HEK293 (cell line): Measurements from ENCODE around the gene DNAH12.

Experiments used
- CTCF ChIA-PET: fragments of 350-600 bp; formaldehyde crosslinking; extraction: SDS; loops from one replicate; lab custom pipeline; 2021; ENCODE audit warnings: antibody characterized with exemption; lab: Yijun Ruan, JAX
- POLR2A ChIA-PET: fragments of 300-600 bp; formaldehyde crosslinking; extraction: SDS; loops from one replicate; lab custom pipeline; 2020; ENCODE audit warnings: antibody characterized with exemption, inconsistent platforms; lab: Yijun Ruan, JAX
- H3K27ac ChIP-seq: fragments of 200-500 bp; sonication (Bioruptor generic); 2 replicates; pipeline ENCODE4 v1.5.1; 2014; ENCODE audit warnings: low read depth, low read length, control low read depth, inconsistent platforms; ENCODE audit errors: extremely low read depth
- H3K36me3 ChIP-seq, 2 experiments: fragments of 200-500 bp in 1 of 2; sonication (Bioruptor generic) in 1 of 2; 1 replicate in 1 of 2; 2 replicates in 1 of 2; pipeline ENCODE4 v1.5.1; 2014 to 2017; ENCODE audit warnings: inconsistent platforms in 2 of 2, low read length in 2 of 2; ENCODE audit not compliant: control insufficient read depth in 2 of 2, insufficient read depth in 1 of 2
- H3K4me1 ChIP-seq: fragments of 200-500 bp; sonication (Bioruptor generic); 2 replicates; pipeline ENCODE4 v1.5.1; 2014; ENCODE audit warnings: mild to moderate bottlenecking, low read length, inconsistent platforms; ENCODE audit not compliant: control insufficient read depth, insufficient read depth
- H3K4me3 ChIP-seq: 2 replicates; pipeline ENCODE4 v1.5.1; 2011; ENCODE audit warnings: low read depth, mild to moderate bottlenecking, control low read depth, low read length, moderate library complexity
- H3K9me3 ChIP-seq: fragments of 200-500 bp; sonication (Bioruptor generic); 2 replicates; pipeline ENCODE4 v1.5.1; 2014; ENCODE audit warnings: low read depth, low read length, inconsistent platforms; ENCODE audit not compliant: control insufficient read depth, insufficient read depth
- EGR2 ChIP-seq: fragments of 450-650 bp; formaldehyde crosslinking; IDR thresholded peaks from 2 replicates; pipeline ENCODE4 v1.5.1; 2016; ENCODE audit warnings: low read depth, missing biosample characterization, missing genetic modification characterization
- GLI4 ChIP-seq: fragments of 450-650 bp; formaldehyde crosslinking; IDR thresholded peaks from 2 replicates; pipeline ENCODE4 v1.5.1; 2016; ENCODE audit warnings: missing biosample characterization, missing genetic modification characterization
- HOXA7 ChIP-seq: sonication (generic); formaldehyde crosslinking; IDR thresholded peaks from 2 replicates; pipeline ENCODE4 v1.8.1; 2022; ENCODE audit warnings: missing genetic modification reagents, borderline replicate concordance
- HOXD13 ChIP-seq: sonication (generic); formaldehyde crosslinking; IDR thresholded peaks from 2 replicates; pipeline ENCODE4 v1.8.0; 2022; ENCODE audit warnings: missing genetic modification reagents, borderline replicate concordance
- PRDM1 ChIP-seq: fragments of 450-650 bp; formaldehyde crosslinking; IDR thresholded peaks from 2 replicates; pipeline ENCODE4; 2016; ENCODE audit warnings: missing biosample characterization, missing genetic modification characterization
- SETDB1 ChIP-seq: IDR thresholded peaks from one replicate; pipeline ENCODE4 v1.6.1; 2017; ENCODE audit warnings: mild to moderate bottlenecking, low read length, moderate library complexity, mixed read lengths; ENCODE audit not compliant: insufficient read length
- ZFP41 ChIP-seq: fragments of 450-650 bp; formaldehyde crosslinking; IDR thresholded peaks from 2 replicates; pipeline ENCODE4 v1.5.1; 2016; ENCODE audit warnings: missing biosample characterization, missing genetic modification characterization, borderline replicate concordance
- ZFP69B ChIP-seq: fragments of 450-650 bp; formaldehyde crosslinking; IDR thresholded peaks from 2 replicates; pipeline ENCODE4 v1.5.1; 2016; ENCODE audit warnings: missing biosample characterization, missing genetic modification characterization
- ZNF350 ChIP-seq: fragments of 450-650 bp; formaldehyde crosslinking; IDR thresholded peaks from 2 replicates; pipeline ENCODE4 v1.5.0; 2017; ENCODE audit warnings: missing biosample characterization, mild to moderate bottlenecking, missing genetic modification characterization
- ZNF354C ChIP-seq: fragments of 450-650 bp; formaldehyde crosslinking; IDR thresholded peaks from 2 replicates; pipeline ENCODE4 v1.5.1; 2016; ENCODE audit warnings: missing biosample characterization, missing genetic modification characterization, low read depth, borderline replicate concordance
- ZNF394 ChIP-seq: fragments of 450-650 bp; formaldehyde crosslinking; IDR thresholded peaks from 2 replicates; pipeline ENCODE4 v1.5.1; 2016; ENCODE audit warnings: missing biosample characterization, missing genetic modification characterization, mild to moderate bottlenecking, moderate library complexity, borderline replicate concordance
- ZNF560 ChIP-seq: fragments of 450-650 bp; formaldehyde crosslinking; IDR thresholded peaks from 2 replicates; pipeline ENCODE4 v1.5.1; 2017; ENCODE audit warnings: missing biosample characterization, missing genetic modification characterization, borderline replicate concordance
- ZNF596 ChIP-seq: fragments of 450-650 bp; IDR thresholded peaks from 2 replicates; pipeline ENCODE4 v1.5.0; 2018; ENCODE audit warnings: missing biosample characterization, mild to moderate bottlenecking, missing genetic modification characterization, moderate library complexity
- ZNF654 ChIP-seq: fragments of 450-650 bp; formaldehyde crosslinking; IDR thresholded peaks from 2 replicates; pipeline ENCODE4 v1.5.1; 2016; ENCODE audit warnings: low read depth, missing biosample characterization, missing genetic modification characterization
- ZNF664 ChIP-seq: fragments of 450-650 bp; formaldehyde crosslinking; IDR thresholded peaks from 2 replicates; pipeline ENCODE4 v1.5.1; 2016; ENCODE audit warnings: missing biosample characterization, missing genetic modification characterization
- ZNF707 ChIP-seq: fragments of 450-650 bp; formaldehyde crosslinking; IDR thresholded peaks from 2 replicates; pipeline ENCODE4 v1.5.1; 2016; ENCODE audit warnings: missing biosample characterization, missing genetic modification characterization
- ZNF768 ChIP-seq: fragments of 450-650 bp; formaldehyde crosslinking; IDR thresholded peaks from 2 replicates; pipeline ENCODE4 v1.5.1; 2018; ENCODE audit warnings: missing biosample characterization, mild to moderate bottlenecking, missing genetic modification characterization
- ZNF791 ChIP-seq: fragments of 450-650 bp; formaldehyde crosslinking; IDR thresholded peaks from 2 replicates; pipeline ENCODE4 v1.5.1; 2016; ENCODE audit warnings: missing biosample characterization, missing genetic modification characterization
- TF ChIP-seq, protein P1 (sequence below): fragments of 450-650 bp; formaldehyde crosslinking; IDR thresholded peaks from 2 replicates; pipeline ENCODE4 v1.5.1; 2016; ENCODE audit warnings: missing biosample characterization, missing genetic modification characterization
- TF ChIP-seq, protein P2 (sequence below): fragments of 450-650 bp; formaldehyde crosslinking; IDR thresholded peaks from 2 replicates; pipeline ENCODE4 v1.5.1; 2016; ENCODE audit warnings: missing biosample characterization, missing genetic modification characterization, borderline replicate concordance
- TF ChIP-seq, protein P3 (sequence below): fragments of 450-650 bp; formaldehyde crosslinking; IDR thresholded peaks from 2 replicates; pipeline ENCODE4 v1.5.1; 2016; ENCODE audit warnings: missing biosample characterization, missing genetic modification characterization
- TF ChIP-seq, protein P4 (sequence below): fragments of 450-650 bp; formaldehyde crosslinking; IDR thresholded peaks from 2 replicates; pipeline ENCODE4 v1.5.1; 2016; ENCODE audit warnings: missing biosample characterization, missing genetic modification characterization, low read depth
- TF ChIP-seq, protein P5 (sequence below): fragments of 450-650 bp; formaldehyde crosslinking; IDR thresholded peaks from 2 replicates; pipeline ENCODE4 v1.5.1; 2016; ENCODE audit warnings: missing biosample characterization, missing genetic modification characterization
- TF ChIP-seq, protein P6 (sequence below): fragments of 450-650 bp; formaldehyde crosslinking; IDR thresholded peaks from 2 replicates; pipeline ENCODE4 v1.5.1; 2016; ENCODE audit warnings: missing biosample characterization, missing genetic modification characterization

The DNAH12 gene

DNA sequence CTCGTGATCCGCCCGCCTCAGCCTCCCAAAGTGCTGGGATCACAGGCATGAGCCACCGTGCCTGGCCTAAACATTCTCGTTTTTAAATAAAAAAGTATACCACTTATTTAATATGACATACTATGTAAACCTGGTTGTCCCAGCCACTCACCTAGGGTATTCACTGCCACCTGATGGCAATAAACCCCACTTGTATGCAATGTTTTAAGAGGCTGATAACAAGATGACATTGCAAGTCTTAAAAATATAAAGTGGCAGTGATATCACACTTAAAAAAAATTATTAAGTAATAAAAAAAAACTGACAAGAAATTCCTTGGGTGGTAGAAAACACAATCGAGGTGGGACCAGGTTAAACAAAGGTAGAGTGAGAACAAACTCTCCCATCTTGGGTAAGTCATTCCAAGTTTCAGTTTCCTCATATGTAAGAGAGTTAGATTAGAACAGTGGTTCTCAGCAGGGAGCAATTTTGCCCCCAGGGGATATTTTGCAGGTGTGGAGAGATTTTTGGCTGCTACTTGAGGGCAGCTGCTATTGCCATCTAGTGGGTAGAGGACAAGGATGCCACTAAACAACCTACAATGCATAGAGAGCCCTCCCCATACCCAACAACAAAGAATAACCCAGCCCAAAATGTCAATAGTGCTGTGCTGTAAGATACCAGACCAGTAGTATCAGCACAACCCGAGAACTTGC, 38.5 kb upstream of the DNAH12 start:
- Histone ChIP-seq H3K9me3 (no peaks in the 10 kb centered on the region), H3K4me3 (no peak overlapping the region), H3K27ac (no peak overlapping the region), H3K36me3 (peaks cover 4 to 48% of the 10 kb centered on the region in 2 experiments; a peak in 2 of 3 replicates), H3K4me1 (0 out of 2 replicates have a peak, but pooled peaks cover 3% of the 10 kb centered on the region)
- POLR2A ChIA-PET: no interaction called here
- CTCF ChIA-PET: interaction anchor here (1.4 kb wide), 1 partner anchor 10 kb away, joined by 3 read pairs; no protein-coding TSS in a partner anchor
- TF ChIP-seq SETDB1: no peak
- TF ChIP-seq ZNF791 (tag by site-specific recombination): no peak
- TF ChIP-seq ZNF654 (tag by site-specific recombination): peak; percentile 43
- TF ChIP-seq ZNF350: no peak
- no peak for TF ChIP-seq HOXD13 (CRISPR knock-in tag)
- TF ChIP-seq ZNF768: no peak
- TF ChIP-seq, protein P1, sequence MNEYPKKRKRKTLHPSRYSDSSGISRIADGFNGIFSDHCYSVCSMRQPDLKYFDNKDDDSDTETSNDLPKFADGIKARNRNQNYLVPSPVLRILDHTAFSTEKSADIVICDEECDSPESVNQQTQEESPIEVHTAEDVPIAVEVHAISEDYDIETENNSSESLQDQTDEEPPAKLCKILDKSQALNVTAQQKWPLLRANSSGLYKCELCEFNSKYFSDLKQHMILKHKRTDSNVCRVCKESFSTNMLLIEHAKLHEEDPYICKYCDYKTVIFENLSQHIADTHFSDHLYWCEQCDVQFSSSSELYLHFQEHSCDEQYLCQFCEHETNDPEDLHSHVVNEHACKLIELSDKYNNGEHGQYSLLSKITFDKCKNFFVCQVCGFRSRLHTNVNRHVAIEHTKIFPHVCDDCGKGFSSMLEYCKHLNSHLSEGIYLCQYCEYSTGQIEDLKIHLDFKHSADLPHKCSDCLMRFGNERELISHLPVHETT (tag by site-specific recombination): no peak
- no peak for TF ChIP-seq ZNF707
- TF ChIP-seq EGR2: no peak
- TF ChIP-seq, protein P2, sequence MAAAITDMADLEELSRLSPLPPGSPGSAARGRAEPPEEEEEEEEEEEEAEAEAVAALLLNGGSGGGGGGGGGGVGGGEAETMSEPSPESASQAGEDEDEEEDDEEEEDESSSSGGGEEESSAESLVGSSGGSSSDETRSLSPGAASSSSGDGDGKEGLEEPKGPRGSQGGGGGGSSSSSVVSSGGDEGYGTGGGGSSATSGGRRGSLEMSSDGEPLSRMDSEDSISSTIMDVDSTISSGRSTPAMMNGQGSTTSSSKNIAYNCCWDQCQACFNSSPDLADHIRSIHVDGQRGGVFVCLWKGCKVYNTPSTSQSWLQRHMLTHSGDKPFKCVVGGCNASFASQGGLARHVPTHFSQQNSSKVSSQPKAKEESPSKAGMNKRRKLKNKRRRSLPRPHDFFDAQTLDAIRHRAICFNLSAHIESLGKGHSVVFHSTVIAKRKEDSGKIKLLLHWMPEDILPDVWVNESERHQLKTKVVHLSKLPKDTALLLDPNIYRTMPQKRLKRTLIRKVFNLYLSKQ: no peak
- no peak for TF ChIP-seq ZFP41 (tag by site-specific recombination)
- TF ChIP-seq ZFP69B (tag by site-specific recombination): no peak
- TF ChIP-seq, protein P3, sequence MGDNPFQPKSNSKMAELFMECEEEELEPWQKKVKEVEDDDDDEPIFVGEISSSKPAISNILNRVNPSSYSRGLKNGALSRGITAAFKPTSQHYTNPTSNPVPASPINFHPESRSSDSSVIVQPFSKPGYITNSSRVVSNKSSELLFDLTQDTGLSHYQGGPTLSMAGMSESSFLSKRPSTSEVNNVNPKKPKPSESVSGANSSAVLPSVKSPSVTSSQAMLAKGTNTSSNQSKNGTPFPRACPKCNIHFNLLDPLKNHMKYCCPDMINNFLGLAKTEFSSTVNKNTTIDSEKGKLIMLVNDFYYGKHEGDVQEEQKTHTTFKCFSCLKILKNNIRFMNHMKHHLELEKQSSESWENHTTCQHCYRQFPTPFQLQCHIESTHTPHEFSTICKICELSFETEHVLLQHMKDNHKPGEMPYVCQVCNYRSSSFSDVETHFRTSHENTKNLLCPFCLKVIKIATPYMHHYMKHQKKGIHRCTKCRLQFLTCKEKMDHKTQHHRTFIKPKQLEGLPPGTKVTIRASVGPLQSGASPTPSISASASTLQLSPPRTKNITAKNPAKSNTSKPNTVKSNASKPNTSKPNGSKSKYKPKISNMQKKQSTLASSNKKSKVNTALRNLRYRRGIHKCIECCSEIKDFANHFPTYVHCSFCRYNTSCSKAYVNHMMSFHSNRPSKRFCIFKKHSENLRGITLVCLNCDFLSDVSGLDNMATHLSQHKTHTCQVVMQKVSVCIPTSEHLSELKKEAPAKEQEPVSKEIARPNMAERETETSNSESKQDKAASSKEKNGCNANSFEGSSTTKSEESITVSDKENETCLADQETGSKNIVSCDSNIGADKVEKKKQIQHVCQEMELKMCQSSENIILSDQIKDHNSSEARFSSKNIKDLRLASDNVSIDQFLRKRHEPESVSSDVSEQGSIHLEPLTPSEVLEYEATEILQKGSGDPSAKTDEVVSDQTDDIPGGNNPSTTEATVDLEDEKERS (tag by site-specific recombination): no peak
- no peak for TF ChIP-seq HOXA7 (CRISPR knock-in tag)
- TF ChIP-seq, protein P4, sequence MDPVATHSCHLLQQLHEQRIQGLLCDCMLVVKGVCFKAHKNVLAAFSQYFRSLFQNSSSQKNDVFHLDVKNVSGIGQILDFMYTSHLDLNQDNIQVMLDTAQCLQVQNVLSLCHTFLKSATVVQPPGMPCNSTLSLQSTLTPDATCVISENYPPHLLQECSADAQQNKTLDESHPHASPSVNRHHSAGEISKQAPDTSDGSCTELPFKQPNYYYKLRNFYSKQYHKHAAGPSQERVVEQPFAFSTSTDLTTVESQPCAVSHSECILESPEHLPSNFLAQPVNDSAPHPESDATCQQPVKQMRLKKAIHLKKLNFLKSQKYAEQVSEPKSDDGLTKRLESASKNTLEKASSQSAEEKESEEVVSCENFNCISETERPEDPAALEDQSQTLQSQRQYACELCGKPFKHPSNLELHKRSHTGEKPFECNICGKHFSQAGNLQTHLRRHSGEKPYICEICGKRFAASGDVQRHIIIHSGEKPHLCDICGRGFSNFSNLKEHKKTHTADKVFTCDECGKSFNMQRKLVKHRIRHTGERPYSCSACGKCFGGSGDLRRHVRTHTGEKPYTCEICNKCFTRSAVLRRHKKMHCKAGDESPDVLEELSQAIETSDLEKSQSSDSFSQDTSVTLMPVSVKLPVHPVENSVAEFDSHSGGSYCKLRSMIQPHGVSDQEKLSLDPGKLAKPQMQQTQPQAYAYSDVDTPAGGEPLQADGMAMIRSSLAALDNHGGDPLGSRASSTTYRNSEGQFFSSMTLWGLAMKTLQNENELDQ (tag by site-specific recombination): no peak
- no peak for TF ChIP-seq ZNF394 (tag by site-specific recombination)
- TF ChIP-seq, protein P5, sequence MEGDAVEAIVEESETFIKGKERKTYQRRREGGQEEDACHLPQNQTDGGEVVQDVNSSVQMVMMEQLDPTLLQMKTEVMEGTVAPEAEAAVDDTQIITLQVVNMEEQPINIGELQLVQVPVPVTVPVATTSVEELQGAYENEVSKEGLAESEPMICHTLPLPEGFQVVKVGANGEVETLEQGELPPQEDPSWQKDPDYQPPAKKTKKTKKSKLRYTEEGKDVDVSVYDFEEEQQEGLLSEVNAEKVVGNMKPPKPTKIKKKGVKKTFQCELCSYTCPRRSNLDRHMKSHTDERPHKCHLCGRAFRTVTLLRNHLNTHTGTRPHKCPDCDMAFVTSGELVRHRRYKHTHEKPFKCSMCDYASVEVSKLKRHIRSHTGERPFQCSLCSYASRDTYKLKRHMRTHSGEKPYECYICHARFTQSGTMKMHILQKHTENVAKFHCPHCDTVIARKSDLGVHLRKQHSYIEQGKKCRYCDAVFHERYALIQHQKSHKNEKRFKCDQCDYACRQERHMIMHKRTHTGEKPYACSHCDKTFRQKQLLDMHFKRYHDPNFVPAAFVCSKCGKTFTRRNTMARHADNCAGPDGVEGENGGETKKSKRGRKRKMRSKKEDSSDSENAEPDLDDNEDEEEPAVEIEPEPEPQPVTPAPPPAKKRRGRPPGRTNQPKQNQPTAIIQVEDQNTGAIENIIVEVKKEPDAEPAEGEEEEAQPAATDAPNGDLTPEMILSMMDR (tag by site-specific recombination): 0 out of 2 replicates have a peak, but pooled peaks have one; percentile 51
- TF ChIP-seq ZNF596 (tag by site-specific recombination): 0 out of 2 replicates have a peak, but pooled peaks have one; percentile 32
- no peak for TF ChIP-seq ZNF354C (tag by site-specific recombination)
- TF ChIP-seq, protein P6, sequence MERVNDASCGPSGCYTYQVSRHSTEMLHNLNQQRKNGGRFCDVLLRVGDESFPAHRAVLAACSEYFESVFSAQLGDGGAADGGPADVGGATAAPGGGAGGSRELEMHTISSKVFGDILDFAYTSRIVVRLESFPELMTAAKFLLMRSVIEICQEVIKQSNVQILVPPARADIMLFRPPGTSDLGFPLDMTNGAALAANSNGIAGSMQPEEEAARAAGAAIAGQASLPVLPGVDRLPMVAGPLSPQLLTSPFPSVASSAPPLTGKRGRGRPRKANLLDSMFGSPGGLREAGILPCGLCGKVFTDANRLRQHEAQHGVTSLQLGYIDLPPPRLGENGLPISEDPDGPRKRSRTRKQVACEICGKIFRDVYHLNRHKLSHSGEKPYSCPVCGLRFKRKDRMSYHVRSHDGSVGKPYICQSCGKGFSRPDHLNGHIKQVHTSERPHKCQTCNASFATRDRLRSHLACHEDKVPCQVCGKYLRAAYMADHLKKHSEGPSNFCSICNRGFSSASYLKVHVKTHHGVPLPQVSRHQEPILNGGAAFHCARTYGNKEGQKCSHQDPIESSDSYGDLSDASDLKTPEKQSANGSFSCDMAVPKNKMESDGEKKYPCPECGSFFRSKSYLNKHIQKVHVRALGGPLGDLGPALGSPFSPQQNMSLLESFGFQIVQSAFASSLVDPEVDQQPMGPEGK (tag by site-specific recombination): no peak
- no peak for TF ChIP-seq ZNF560 (tag by site-specific recombination)
- no peak for TF ChIP-seq ZNF664 (tag by site-specific recombination)
- TF ChIP-seq GLI4 (tag by site-specific recombination): no peak
- TF ChIP-seq PRDM1: peak; percentile 38; the same call in 1 of the 2 replicates
